Kidney (tissue), 14 donors: ENCODE results near the gene PLPP3. TPM values are rescaled to one million over a fixed set of nuclear protein-coding genes. Genes with fewer than 3 reads are reported as not detected.
A peak's percentile ranks its signal among the peaks of the same experiment; 100 is the strongest.

Experiments used
- DNase-seq, 5 donors: peaks; one replicate each; pipeline ENCODE4 v3.0.0-alpha.2; 2013 to 2020
- FAIRE-seq: peaks from 2 replicates; lab custom pipeline; 2012; peaks lifted over from hg19 to GRCh38; lab: Jason Lieb, UNC
- H3K27ac ChIP-seq, 2 donors: one replicate each; pipeline ENCODE4 v1.7.0; 2013; ENCODE audit warnings: low read depth in 2 of 2, low read length in 2 of 2, inconsistent platforms in 1 of 2
- H3K27me3 ChIP-seq: one replicate; pipeline ENCODE4 v1.7.1; 2013; ENCODE audit warnings: low read length, inconsistent platforms; ENCODE audit not compliant: control insufficient read depth, insufficient read depth
- H3K36me3 ChIP-seq, 3 donors: one replicate each; pipeline versions ENCODE4 v1.7.0 to v1.7.1; 2013; ENCODE audit warnings: low read length in 3 of 3, control low read depth in 1 of 3, inconsistent platforms in 1 of 3; ENCODE audit not compliant: insufficient read depth in 3 of 3, control insufficient read depth in 2 of 3
- H3K4me1 ChIP-seq, 3 donors: one replicate each; pipeline versions ENCODE4 v1.7.0 to v1.7.1; 2013; ENCODE audit warnings: low read length in 3 of 3, inconsistent platforms in 1 of 3, low read depth in 1 of 3; ENCODE audit not compliant: control insufficient read depth in 2 of 3, insufficient read depth in 2 of 3
- H3K4me3 ChIP-seq, 3 donors: one replicate each; pipeline versions ENCODE4 v1.7.0 to v1.8.1; 2013; ENCODE audit warnings: low read length in 3 of 3, control low read depth in 1 of 3, inconsistent platforms in 1 of 3
- H3K9ac ChIP-seq, 3 donors: one replicate each; pipeline versions ENCODE4 v1.7.0 to v1.7.1; 2013; ENCODE audit warnings: low read length in 3 of 3, control low read depth in 1 of 3, inconsistent platforms in 1 of 3
- H3K9me3 ChIP-seq, 3 donors: one replicate each; pipeline versions ENCODE4 v1.7.0 to v1.7.1; 2013; ENCODE audit warnings: low read length in 3 of 3, control low read depth in 1 of 3, inconsistent platforms in 1 of 3; ENCODE audit not compliant: control insufficient read depth in 2 of 3, insufficient read depth in 1 of 3
- CTCF ChIP-seq: IDR thresholded peaks from 3 replicates; pipeline ENCODE4 v1.5.1; 2012; ENCODE audit warnings: mild to moderate bottlenecking, moderate library complexity, borderline replicate concordance; ENCODE audit not compliant: insufficient read depth; ENCODE audit errors: extremely low read depth
- intact Hi-C: fragments of 100-400 bp; cut with DNase I; formaldehyde crosslinking; loops from one replicate; pipeline ENCODE4 v1.11.1; 2022
- polyA plus RNA-seq: library from polyadenylated mRNA; stranded (reverse); fragments of 350-450 nt; fragmentation: Illumina TruSeq; extraction: RNeasy Lipid Tissue Mini Kit (QIAGEN cat#74804); gene quantifications from one replicate; pipeline ENCODE4 v1.2.3, GENCODE V29; 2014; ENCODE audit warnings: low read depth, low replicate concordance; ENCODE audit not compliant: insufficient read depth
- total RNA-seq: library from RNA; stranded (reverse); fragmentation: NEBNext Ultra II Directional; extraction: Animal tissue kit (Norgen Biotek cat#: 25700); gene quantifications from one replicate; pipeline ENCODE4 v1.2.1, GENCODE V29; 2021
- donor health status: control.
- donor health status: control.
- donor health status: control.
- donor health status: control.
- donor health status: control.
- donor health status: DM: yes; HTN: yes; CAD: no.
- donor health status: Normal renal cell carcinoma (clear cell type).

PLPP3 gene
- total and polyA plus RNA-seq, 2 donors from 2014 or later, result 100 to 107 TPM

- no peak for TF ChIP-seq CTCF
- Histone ChIP-seq H3K9ac (no peak overlapping the region), H3K27ac (peak overlapping the region in 1 of 2 donors; percentile 11), H3K4me3 (no peak overlapping the region), H3K4me1 (peaks cover 0 to 13% (median 10%) of the 10 kb centered on the region in 3 donors), H3K27me3 (no peaks in the 10 kb centered on the region), H3K9me3 (no peaks in the 10 kb centered on the region), H3K36me3 (peaks cover 4 to 18% (median 6%) of the 10 kb centered on the region in 3 donors)
- intact Hi-C loops, result no loop called here
- no peak for FAIRE-seq
- no peak for DNase-seq
Observed at GRCh38 chr1:56501888-56502287, 77.5 kb downstream of the PLPP3 start.

DNA sequence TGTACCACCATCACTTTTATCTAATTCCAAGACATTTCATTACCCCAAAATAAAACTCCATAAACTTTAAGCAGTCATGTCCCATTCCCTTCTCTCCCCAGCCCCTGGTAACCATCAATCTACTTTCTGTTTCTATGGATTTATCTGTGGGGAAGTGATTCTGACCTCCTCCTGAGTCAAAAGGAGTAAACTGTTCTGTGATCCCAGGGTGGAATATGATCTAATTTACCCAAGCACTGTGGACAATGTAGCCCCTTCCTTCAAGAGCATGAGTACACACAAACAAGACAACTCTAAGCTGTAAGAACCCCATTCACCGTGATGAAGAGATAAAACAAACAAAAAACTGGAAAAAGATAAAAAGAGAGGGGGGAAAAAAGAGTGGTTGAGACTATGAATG, 77.9 kb downstream of the PLPP3 start:
- Histone ChIP-seq H3K9me3 (no peaks in the 10 kb centered on the region), H3K4me1 (peaks cover 0 to 14% (median 9%) of the 10 kb centered on the region in 3 donors), H3K27me3 (no peaks in the 10 kb centered on the region), H3K9ac (no peak overlapping the region), H3K27ac (peak overlapping the region in 1 of 2 donors; percentile 11), H3K36me3 (peaks cover 5 to 14% (median 9%) of the 10 kb centered on the region in 3 donors), H3K4me3 (no peak overlapping the region)
- intact Hi-C loops, result no loop called here
- FAIRE-seq (no peak), DNase-seq (no peak)
- TF ChIP-seq CTCF, result no peak

DNA sequence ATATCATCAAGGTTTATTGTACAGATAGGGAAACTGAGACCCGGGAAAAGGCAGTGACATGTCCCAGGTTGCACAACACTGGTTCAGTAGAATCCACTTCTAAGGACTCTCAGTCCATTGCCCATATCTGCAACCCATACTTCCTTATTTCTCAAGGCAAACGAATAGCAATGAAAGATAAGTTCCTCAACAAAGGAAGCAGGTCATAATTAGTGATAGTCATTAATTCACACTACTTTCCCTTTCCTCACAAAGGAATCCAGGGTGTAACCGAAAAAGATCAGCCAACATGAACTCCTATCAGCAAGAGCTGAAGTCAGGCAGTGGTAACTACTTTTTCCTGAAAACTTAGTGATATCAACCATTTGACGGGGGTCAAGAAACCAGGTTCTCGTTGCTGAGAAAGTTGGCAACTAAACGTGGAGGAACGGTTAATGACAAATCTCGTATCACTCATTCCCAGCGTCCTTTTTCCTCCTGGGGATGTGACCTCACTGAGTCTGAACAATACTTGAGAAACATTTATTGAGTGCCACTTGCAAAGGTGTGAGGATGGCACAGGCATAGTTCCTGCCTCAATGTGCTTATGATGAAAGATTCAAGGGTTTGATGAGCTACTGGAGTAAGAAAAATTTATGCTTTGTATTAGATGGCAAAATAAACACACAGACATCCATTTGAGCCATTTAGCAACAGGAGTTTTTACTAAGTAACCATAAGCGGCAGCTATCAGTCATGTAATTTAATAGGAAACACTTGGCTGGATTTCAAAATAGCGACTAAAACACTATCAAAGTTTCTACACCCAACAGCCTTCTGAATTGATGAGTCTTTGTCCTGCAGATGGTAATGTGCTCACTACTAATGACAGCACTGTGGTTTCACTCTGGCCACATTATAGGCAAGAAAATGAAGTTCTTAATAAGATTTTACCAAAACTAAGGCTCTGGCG, 82.3 kb downstream of the PLPP3 start:
- H3K9ac ChIP-seq, result no peak overlapping the region
- H3K4me1 ChIP-seq, result peaks cover 0 to 10% (median 8%) of the 10 kb centered on the region in 3 donors
- peaks cover 4 to 18% (median 16%) of the 10 kb centered on the region in 3 donors for H3K36me3 ChIP-seq
- H3K4me3 ChIP-seq, result no peak overlapping the region
- no peaks in the 10 kb centered on the region for H3K27me3 ChIP-seq
- DNase-seq, result no peak
- no peak for TF ChIP-seq CTCF
- no peak for FAIRE-seq
- H3K27ac ChIP-seq, result peak overlapping the region in 1 of 2 donors; percentile 7
- intact Hi-C loops, result no loop called here
- no peaks in the 10 kb centered on the region for H3K9me3 ChIP-seq
